ENCODE measurements around the gene CRAT. TPM values are rescaled to one million over a fixed set of nuclear protein-coding genes. Genes with fewer than 3 reads are reported as not detected.

The CRAT gene
- total and polyA plus RNA-seq, 2 donors (not counting 1 experiment from before 2014, with no cell fraction given): 34.0 to 45.1 TPM

DNA sequence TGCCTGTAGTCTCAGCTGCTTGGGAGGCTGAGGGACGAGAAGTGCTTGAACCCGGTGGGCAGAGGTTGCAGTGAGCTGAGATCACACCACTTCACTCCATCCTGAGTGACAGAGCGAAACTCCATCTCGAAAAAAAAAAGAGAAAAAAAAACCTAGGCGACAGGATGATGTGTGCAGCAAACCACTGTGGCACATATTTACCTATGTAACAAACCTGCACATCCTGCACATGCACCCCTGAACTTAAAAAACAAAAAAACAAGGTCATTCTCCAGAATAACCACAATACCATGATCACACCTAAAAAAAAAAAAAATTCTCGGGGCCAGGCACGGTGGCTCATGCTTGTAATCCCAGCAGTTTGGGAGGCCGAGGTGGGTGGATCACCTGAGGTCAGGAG, 37.2 kb downstream of the CRAT start:
- no peaks in the 10 kb centered on the region for H4K20me1 ChIP-seq (ENCODE audit: control insufficient read depth, extremely low read depth, insufficient read depth, low read length)
- H3K79me2 ChIP-seq (ENCODE audit: control insufficient read depth, insufficient read depth, low read length): no peaks in the 10 kb centered on the region
- H3K4me2 ChIP-seq (ENCODE audit: extremely low read depth, insufficient read depth, low read length): no peak overlapping the region
- H3K4me3 ChIP-seq (replicated peaks in 1 of 4; ENCODE audit: control extremely low read depth in 1 of 4, insufficient read depth in 1 of 4, low read depth in 3 of 4, low read length in 4 of 4): no peak overlapping the region
- no peaks in the 10 kb centered on the region for H3K27me3 ChIP-seq (ENCODE audit: control insufficient read depth, insufficient read depth, low read length)
- DNase-seq (ENCODE audit: low read depth in 2 of 2): no peak
- H3K4me1 ChIP-seq (ENCODE audit: control insufficient read depth, extremely low read depth, insufficient read depth, low read length): no peaks in the 10 kb centered on the region
- no peaks in the 10 kb centered on the region for H3K9me3 ChIP-seq (ENCODE audit: control insufficient read depth, insufficient read depth, low read depth, low read length)
- H2AFZ ChIP-seq (ENCODE audit: low read length): no peak overlapping the region
- no peak overlapping the region for H3K27ac ChIP-seq (ENCODE audit: insufficient read depth, low read length)
- H3K36me3 ChIP-seq (ENCODE audit: control insufficient read depth, insufficient read depth, low read length): peaks cover 2% of the 10 kb centered on the region
- TF ChIP-seq EZH2 (IDR thresholded peaks at IDR 0.05; ENCODE audit: low read length, missing control alignments): no peak
- TF ChIP-seq, protein P1, sequence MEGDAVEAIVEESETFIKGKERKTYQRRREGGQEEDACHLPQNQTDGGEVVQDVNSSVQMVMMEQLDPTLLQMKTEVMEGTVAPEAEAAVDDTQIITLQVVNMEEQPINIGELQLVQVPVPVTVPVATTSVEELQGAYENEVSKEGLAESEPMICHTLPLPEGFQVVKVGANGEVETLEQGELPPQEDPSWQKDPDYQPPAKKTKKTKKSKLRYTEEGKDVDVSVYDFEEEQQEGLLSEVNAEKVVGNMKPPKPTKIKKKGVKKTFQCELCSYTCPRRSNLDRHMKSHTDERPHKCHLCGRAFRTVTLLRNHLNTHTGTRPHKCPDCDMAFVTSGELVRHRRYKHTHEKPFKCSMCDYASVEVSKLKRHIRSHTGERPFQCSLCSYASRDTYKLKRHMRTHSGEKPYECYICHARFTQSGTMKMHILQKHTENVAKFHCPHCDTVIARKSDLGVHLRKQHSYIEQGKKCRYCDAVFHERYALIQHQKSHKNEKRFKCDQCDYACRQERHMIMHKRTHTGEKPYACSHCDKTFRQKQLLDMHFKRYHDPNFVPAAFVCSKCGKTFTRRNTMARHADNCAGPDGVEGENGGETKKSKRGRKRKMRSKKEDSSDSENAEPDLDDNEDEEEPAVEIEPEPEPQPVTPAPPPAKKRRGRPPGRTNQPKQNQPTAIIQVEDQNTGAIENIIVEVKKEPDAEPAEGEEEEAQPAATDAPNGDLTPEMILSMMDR (conservative IDR thresholded peaks at IDR 0.05 in 1 of 2, IDR thresholded peaks at IDR 0.05 in 1 of 2; ENCODE audit: low read depth in 1 of 2, low read length in 2 of 2): no peak
- no peak overlapping the region for H3K9ac ChIP-seq (ENCODE audit: insufficient read depth, low read length)

DNA sequence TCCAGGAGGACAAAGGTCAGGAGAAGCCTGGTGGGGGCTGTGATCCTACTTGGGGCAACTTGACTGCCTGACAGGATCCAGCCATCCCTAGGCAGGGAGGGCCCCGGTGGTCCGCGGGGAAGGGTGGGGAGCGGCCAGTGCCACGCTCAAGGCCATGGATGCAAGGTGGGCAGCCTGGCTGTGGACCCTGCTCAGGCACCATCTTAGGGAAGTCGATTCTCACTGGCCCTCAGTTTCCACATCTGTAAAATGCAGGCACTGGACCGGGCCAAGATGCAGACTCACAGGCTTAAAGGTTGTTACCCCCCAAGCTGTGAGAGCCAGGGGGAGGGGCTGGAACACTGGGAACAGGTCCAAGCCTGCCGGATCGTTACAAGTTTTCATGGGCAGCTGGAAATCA, 38.4 kb downstream of the CRAT start:
- Histone ChIP-seq H2AFZ (ENCODE audit: low read length) (no peak overlapping the region), H3K9ac (ENCODE audit: insufficient read depth, low read length) (no peak overlapping the region), H3K4me2 (ENCODE audit: extremely low read depth, insufficient read depth, low read length) (no peak overlapping the region), H3K36me3 (ENCODE audit: control insufficient read depth, insufficient read depth, low read length) (peaks cover 4% of the 10 kb centered on the region), H4K20me1 (ENCODE audit: control insufficient read depth, extremely low read depth, insufficient read depth, low read length) (no peaks in the 10 kb centered on the region), H3K27me3 (ENCODE audit: control insufficient read depth, insufficient read depth, low read length) (no peaks in the 10 kb centered on the region), H3K9me3 (ENCODE audit: control insufficient read depth, insufficient read depth, low read depth, low read length) (no peaks in the 10 kb centered on the region), H3K79me2 (ENCODE audit: control insufficient read depth, insufficient read depth, low read length) (no peaks in the 10 kb centered on the region), H3K4me1 (ENCODE audit: control insufficient read depth, extremely low read depth, insufficient read depth, low read length) (no peaks in the 10 kb centered on the region), H3K4me3 (replicated peaks in 1 of 4; ENCODE audit: control extremely low read depth in 1 of 4, insufficient read depth in 1 of 4, low read depth in 3 of 4, low read length in 4 of 4) (no peak overlapping the region), H3K27ac (ENCODE audit: insufficient read depth, low read length) (no peak overlapping the region)
- no peak for DNase-seq (ENCODE audit: low read depth in 2 of 2)
- TF ChIP-seq, protein P1 (conservative IDR thresholded peaks at IDR 0.05 in 1 of 2, IDR thresholded peaks at IDR 0.05 in 1 of 2; ENCODE audit: low read depth in 1 of 2, low read length in 2 of 2): no peak
- TF ChIP-seq EZH2 (IDR thresholded peaks at IDR 0.05; ENCODE audit: low read length, missing control alignments): no peak

DNA sequence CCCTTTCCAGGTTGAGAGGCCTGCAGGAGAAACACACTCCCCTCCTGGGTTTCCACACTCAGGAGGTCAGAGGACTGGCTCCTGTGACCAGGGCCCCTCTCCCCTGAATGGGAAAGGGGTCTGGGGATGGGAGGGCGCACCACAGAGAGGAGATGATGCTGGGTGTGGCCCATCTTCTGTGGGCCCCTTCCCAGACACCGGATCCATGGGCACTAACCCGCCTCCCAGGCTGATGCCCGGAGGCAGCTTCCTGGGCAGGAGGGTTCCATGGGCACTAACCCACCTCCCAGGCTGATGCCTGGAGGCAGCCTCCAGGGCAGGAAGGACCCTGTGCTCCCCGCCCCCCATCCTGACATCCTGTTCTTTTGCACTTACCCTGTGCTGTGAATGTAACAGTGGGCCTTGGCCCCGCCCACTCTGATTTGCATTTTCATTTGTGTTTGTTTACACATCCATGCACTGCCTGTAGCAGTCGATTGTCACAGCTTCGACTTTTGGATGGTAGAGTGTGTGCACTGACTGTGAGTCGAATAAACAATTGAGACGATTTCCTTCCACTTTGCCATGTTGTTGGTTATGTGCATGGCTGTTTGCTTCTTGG, 39.0 kb downstream of the CRAT start:
- peaks cover 4% of the 10 kb centered on the region for H3K36me3 ChIP-seq (ENCODE audit: control insufficient read depth, insufficient read depth, low read length)
- H3K27ac ChIP-seq (ENCODE audit: insufficient read depth, low read length): no peak overlapping the region
- no peaks in the 10 kb centered on the region for H3K79me2 ChIP-seq (ENCODE audit: control insufficient read depth, insufficient read depth, low read length)
- H4K20me1 ChIP-seq (ENCODE audit: control insufficient read depth, extremely low read depth, insufficient read depth, low read length): no peaks in the 10 kb centered on the region
- H3K4me3 ChIP-seq (replicated peaks in 1 of 4; ENCODE audit: control extremely low read depth in 1 of 4, insufficient read depth in 1 of 4, low read depth in 3 of 4, low read length in 4 of 4): no peak overlapping the region
- no peaks in the 10 kb centered on the region for H3K27me3 ChIP-seq (ENCODE audit: control insufficient read depth, insufficient read depth, low read length)
- TF ChIP-seq EZH2 (IDR thresholded peaks at IDR 0.05; ENCODE audit: low read length, missing control alignments): no peak
- TF ChIP-seq, protein P1 (conservative IDR thresholded peaks at IDR 0.05 in 1 of 2, IDR thresholded peaks at IDR 0.05 in 1 of 2; ENCODE audit: low read depth in 1 of 2, low read length in 2 of 2): no peak
- no peaks in the 10 kb centered on the region for H3K9me3 ChIP-seq (ENCODE audit: control insufficient read depth, insufficient read depth, low read depth, low read length)
- DNase-seq (ENCODE audit: low read depth in 2 of 2): no peak
- no peak overlapping the region for H3K9ac ChIP-seq (ENCODE audit: insufficient read depth, low read length)
- H3K4me1 ChIP-seq (ENCODE audit: control insufficient read depth, extremely low read depth, insufficient read depth, low read length): no peaks in the 10 kb centered on the region
- H2AFZ ChIP-seq (ENCODE audit: low read length): no peak overlapping the region
- no peak overlapping the region for H3K4me2 ChIP-seq (ENCODE audit: extremely low read depth, insufficient read depth, low read length)
